ENCODE results near the gene ALDH1B1.

The ALDH1B1 gene

GRCh38 chr9:38408719-38409118, 16.2 kb downstream of the ALDH1B1 start:
- H3K36me3 Mint-ChIP-seq (ENCODE audit: low read depth): no peaks in the 10 kb centered on the region

GRCh38 chr9:38412751-38413150, 20.2 kb downstream of the ALDH1B1 start:
- H3K4me1 Mint-ChIP-seq: peaks cover 38% of the 10 kb centered on the region
- H3K27me3 Mint-ChIP-seq (ENCODE audit: low read depth): peaks cover 54% of the 10 kb centered on the region
- no peaks in the 10 kb centered on the region for H3K9me3 Mint-ChIP-seq
- H3K27ac Mint-ChIP-seq: no peak overlapping the region
- no peak overlapping the region for H3K4me3 Mint-ChIP-seq
- no peak for TF ChIP-seq CTCF (IDR thresholded peaks at IDR 0.05; ENCODE audit: unreplicated experiment in 3 of 3)
- H3K36me3 Mint-ChIP-seq (ENCODE audit: low read depth): no peaks in the 10 kb centered on the region

More at GRCh38 chr9:38408719-38409118, 16.2 kb downstream of the ALDH1B1 start:
- no peak overlapping the region for H3K27ac Mint-ChIP-seq
- no peaks in the 10 kb centered on the region for H3K9me3 Mint-ChIP-seq
- H3K4me3 Mint-ChIP-seq: no peak overlapping the region
- peaks cover 15% of the 10 kb centered on the region for H3K4me1 Mint-ChIP-seq
- peaks cover 46% of the 10 kb centered on the region for H3K27me3 Mint-ChIP-seq (ENCODE audit: low read depth)
- TF ChIP-seq CTCF (IDR thresholded peaks at IDR 0.05; ENCODE audit: unreplicated experiment in 3 of 3): no peak

GRCh38 chr9:38413283-38413682, 20.8 kb downstream of the ALDH1B1 start:
- Mint-ChIP-seq H3K9me3 (no peaks in the 10 kb centered on the region), H3K4me3 (no peak overlapping the region), H3K4me1 (peaks cover 38% of the 10 kb centered on the region), H3K27me3 (ENCODE audit: low read depth) (peaks cover 58% of the 10 kb centered on the region), H3K27ac (no peak overlapping the region), H3K36me3 (ENCODE audit: low read depth) (no peaks in the 10 kb centered on the region)
- TF ChIP-seq CTCF (IDR thresholded peaks at IDR 0.05; ENCODE audit: unreplicated experiment in 3 of 3): no peak

GRCh38 chr9:38414040-38414723, 21.7 kb downstream of the ALDH1B1 start:
- peaks cover 55% of the 10 kb centered on the region for H3K27me3 Mint-ChIP-seq (ENCODE audit: low read depth)
- no peaks in the 10 kb centered on the region for H3K36me3 Mint-ChIP-seq (ENCODE audit: low read depth)
- H3K4me3 Mint-ChIP-seq: no peak overlapping the region
- peak overlapping the region in 1 of 3 experiments; percentile 2 for H3K27ac Mint-ChIP-seq
- peaks cover 38% of the 10 kb centered on the region for H3K4me1 Mint-ChIP-seq
- TF ChIP-seq CTCF (IDR thresholded peaks at IDR 0.05; ENCODE audit: unreplicated experiment in 3 of 3): no peak
- no peaks in the 10 kb centered on the region for H3K9me3 Mint-ChIP-seq

- no peak overlapping the region for H3K4me3 Mint-ChIP-seq
- no peaks in the 10 kb centered on the region for H3K9me3 Mint-ChIP-seq
- TF ChIP-seq CTCF (IDR thresholded peaks at IDR 0.05; ENCODE audit: unreplicated experiment in 3 of 3): no peak
- peak overlapping the region in 2 of 3 experiments; percentile 18 to 77 for H3K27ac Mint-ChIP-seq
- peaks cover 55% of the 10 kb centered on the region for H3K27me3 Mint-ChIP-seq (ENCODE audit: low read depth)
- H3K4me1 Mint-ChIP-seq: peaks cover 38% of the 10 kb centered on the region
- no peaks in the 10 kb centered on the region for H3K36me3 Mint-ChIP-seq (ENCODE audit: low read depth)
Measured at GRCh38 chr9:38415856-38416255, 23.4 kb downstream of the ALDH1B1 start.

GRCh38 chr9:38416461-38416860, 24.0 kb downstream of the ALDH1B1 start:
- peaks cover 56% of the 10 kb centered on the region for H3K27me3 Mint-ChIP-seq (ENCODE audit: low read depth)
- H3K4me3 Mint-ChIP-seq: no peak overlapping the region
- H3K9me3 Mint-ChIP-seq: no peaks in the 10 kb centered on the region
- peaks cover 43% of the 10 kb centered on the region for H3K4me1 Mint-ChIP-seq
- peak overlapping the region in 1 of 3 experiments; percentile 77 for H3K27ac Mint-ChIP-seq
- TF ChIP-seq CTCF (IDR thresholded peaks at IDR 0.05; ENCODE audit: unreplicated experiment in 3 of 3): no peak
- no peaks in the 10 kb centered on the region for H3K36me3 Mint-ChIP-seq (ENCODE audit: low read depth)

All from nephron (organoid).